WTC11 (cell line): ENCODE results near the gene NT5C1A.

Experiments used
- ETV6 ChIP-seq: sonication (generic); formaldehyde crosslinking; IDR thresholded peaks from 2 replicates; pipeline ENCODE4 v1.8.1; 2022; ENCODE audit warnings: mild to moderate bottlenecking, missing genetic modification reagents
- TEAD1 ChIP-seq: sonication (generic); formaldehyde crosslinking; IDR thresholded peaks from 2 replicates; pipeline ENCODE4 v1.8.0; 2022; ENCODE audit warnings: mild to moderate bottlenecking, missing genetic modification reagents
- TF ChIP-seq, protein P1 (sequence below): sonication (generic); formaldehyde crosslinking; IDR thresholded peaks from 2 replicates; pipeline ENCODE4 v1.8.0; 2022; ENCODE audit warnings: mild to moderate bottlenecking, missing genetic modification reagents
- TF ChIP-seq, protein P2 (sequence below): sonication (generic); formaldehyde crosslinking; IDR thresholded peaks from 2 replicates; pipeline ENCODE4 v1.8.1; 2022; ENCODE audit warnings: low read depth, mild to moderate bottlenecking, moderate library complexity, missing genetic modification reagents, borderline replicate concordance

GRCh38 chr1:39711104-39711965, 39.4 kb upstream of the NT5C1A start:
- TF ChIP-seq, protein P1, sequence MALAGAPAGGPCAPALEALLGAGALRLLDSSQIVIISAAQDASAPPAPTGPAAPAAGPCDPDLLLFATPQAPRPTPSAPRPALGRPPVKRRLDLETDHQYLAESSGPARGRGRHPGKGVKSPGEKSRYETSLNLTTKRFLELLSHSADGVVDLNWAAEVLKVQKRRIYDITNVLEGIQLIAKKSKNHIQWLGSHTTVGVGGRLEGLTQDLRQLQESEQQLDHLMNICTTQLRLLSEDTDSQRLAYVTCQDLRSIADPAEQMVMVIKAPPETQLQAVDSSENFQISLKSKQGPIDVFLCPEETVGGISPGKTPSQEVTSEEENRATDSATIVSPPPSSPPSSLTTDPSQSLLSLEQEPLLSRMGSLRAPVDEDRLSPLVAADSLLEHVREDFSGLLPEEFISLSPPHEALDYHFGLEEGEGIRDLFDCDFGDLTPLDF, result no peak
- TF ChIP-seq, protein P2, sequence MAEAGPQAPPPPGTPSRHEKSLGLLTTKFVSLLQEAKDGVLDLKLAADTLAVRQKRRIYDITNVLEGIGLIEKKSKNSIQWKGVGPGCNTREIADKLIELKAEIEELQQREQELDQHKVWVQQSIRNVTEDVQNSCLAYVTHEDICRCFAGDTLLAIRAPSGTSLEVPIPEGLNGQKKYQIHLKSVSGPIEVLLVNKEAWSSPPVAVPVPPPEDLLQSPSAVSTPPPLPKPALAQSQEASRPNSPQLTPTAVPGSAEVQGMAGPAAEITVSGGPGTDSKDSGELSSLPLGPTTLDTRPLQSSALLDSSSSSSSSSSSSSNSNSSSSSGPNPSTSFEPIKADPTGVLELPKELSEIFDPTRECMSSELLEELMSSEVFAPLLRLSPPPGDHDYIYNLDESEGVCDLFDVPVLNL (CRISPR knock-in tag), result no peak
- TF ChIP-seq ETV6 (no peak), TEAD1 (no peak)
